LNCAP (cell line): ENCODE measurements around the gene CACNA1B.

Experiments
- CTCF ChIP-seq: fragments of 450-650 bp; IDR thresholded peaks from 2 replicates; pipeline ENCODE4 v1.5.1; 2017; ENCODE audit warnings: mild to moderate bottlenecking

The CACNA1B gene

GRCh38 chr9:137972355-137972987 lies 94.9 kb downstream of the CACNA1B start:
- TF ChIP-seq CTCF, result no peak

GRCh38 chr9:137972988-137973470 lies 95.4 kb downstream of the CACNA1B start:
- TF ChIP-seq CTCF, result no peak

- TF ChIP-seq CTCF, result no peak
Observed at GRCh38 chr9:137973829-137974416, 96.3 kb downstream of the CACNA1B start.

- TF ChIP-seq CTCF, result no peak
Observed at GRCh38 chr9:137974746-137975526, 97.4 kb downstream of the CACNA1B start.

GRCh38 chr9:137975527-137975913 lies 97.9 kb downstream of the CACNA1B start:
- no peak for TF ChIP-seq CTCF

- no peak for TF ChIP-seq CTCF
Observed at GRCh38 chr9:137975936-137976565, 98.5 kb downstream of the CACNA1B start.

- TF ChIP-seq CTCF, result no peak
Observed at GRCh38 chr9:137977571-137978261, 100.1 kb downstream of the CACNA1B start.
